ENCODE measurements around the gene LRP5.
"Not testable (repeated sequence)": the region's sequence is repeated elsewhere in the genome, so short reads cannot be mapped to it uniquely, and the experiment has no call there.

Gene LRP5

GRCh38 chr11:68471360-68472340 lies 159.3 kb downstream of the LRP5 start:
- no peak for DNase-seq

DNA sequence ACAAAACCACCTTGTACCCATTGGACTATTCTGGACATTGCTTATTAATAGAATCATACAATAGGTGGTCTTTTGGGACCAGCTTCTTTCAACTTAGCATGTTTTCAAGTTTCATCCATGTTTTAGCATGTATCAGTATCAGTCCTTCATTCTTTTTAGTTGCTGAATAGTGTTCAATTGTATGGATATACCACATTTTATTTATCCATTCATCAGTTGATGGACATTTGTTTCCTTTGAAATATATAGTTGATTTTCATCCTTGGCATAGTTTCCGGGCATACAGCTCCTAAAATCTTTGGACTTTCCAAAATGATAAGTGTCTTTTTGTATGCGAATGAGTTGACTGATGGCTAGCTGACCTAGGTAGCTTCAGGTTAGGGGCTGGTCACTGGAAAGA lies 160.4 kb downstream of the LRP5 start:
- no peak for DNase-seq

DNA sequence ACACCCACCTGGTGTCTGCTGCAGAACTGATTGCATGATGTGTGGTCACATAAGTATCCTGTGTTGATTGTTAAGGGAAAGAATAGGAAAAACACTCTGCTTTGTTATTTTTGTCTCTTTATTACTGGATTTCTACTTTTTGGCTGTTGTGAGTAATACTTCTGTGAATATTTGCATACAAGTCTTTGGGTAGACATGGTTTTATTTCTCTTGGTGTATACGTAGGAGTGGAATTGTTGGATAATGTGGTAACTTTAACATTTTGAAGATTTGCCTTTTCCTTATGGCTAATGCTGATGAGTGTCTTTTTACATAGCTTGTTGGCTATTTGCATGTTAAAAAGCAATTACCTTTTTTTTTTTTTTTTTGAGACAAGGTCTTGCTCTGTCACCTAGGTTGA lies 161.3 kb downstream of the LRP5 start:
- DNase-seq = no peak

DNA sequence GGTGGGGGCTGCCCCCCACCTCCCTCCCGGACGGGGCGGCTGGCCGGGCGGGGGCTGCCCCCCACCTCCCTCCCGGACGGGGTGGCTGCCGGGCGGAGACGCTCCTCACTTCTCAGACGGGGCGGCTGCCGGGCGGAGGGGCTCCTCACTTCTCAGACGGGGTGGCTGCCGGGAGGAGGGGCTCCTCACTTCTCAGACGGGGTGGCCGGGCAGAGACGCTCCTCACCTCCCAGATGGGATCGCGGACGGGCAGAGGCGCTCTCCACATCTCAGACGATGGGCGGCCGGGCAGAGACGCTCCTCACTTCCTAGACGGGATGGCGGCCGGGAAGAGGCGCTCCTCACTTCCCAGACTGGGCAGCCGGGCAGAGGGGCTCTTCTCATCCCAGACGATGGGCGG lies 163.2 kb downstream of the LRP5 start:
- DNase-seq = not testable (repeated sequence)

DNA sequence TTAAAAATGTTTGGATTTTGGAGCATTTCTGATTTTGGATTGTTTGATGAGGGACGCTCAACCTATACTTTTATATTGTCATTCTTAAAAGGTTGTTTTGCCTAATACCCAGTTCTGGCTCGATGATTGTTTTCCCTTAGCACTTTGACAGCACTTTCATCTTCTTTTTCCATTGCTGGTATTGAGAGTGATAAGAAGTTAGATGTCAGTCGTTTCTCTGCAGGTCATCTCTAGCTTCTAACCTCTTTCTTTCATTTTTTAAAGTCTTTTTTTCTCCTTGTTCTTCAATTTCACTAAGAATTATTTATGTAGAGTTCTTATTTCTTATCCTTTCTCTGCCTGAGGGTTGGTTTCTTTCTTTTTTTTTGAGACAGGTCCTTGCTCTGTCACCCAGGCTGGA lies 167.0 kb downstream of the LRP5 start:
- no peak for DNase-seq

- DNase-seq = no peak
Measured at GRCh38 chr11:68480193-68480592, 167.8 kb downstream of the LRP5 start.

GRCh38 chr11:68480852-68481510 lies 168.6 kb downstream of the LRP5 start:
- DNase-seq = no peak

- no peak for DNase-seq
Measured at GRCh38 chr11:68481579-68482240, 169.3 kb downstream of the LRP5 start.

- DNase-seq = no peak
Measured at GRCh38 chr11:68488623-68489022, 176.2 kb downstream of the LRP5 start.

DNA sequence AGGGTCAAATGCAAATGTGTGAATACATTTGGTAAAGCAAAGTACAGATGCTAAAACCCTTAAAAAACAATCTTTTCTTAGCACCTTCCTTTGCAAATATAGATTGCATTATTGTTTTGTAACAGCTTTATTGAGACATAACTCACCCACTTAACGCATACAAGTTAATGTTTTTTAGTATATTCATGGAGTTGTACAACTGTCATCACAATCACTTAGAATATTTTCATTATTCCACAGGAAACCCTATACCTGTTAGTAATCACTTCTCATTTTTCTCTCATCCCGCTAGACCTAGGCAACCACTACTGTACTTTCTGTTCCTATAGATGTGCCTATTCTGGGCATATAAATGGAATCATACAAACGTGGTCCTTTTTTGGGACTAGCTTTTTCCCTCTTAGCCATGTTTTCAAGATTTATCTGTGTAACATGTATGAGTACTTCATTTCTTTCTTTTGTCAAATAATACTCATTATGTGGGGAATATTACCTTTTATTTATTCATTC lies 182.9 kb downstream of the LRP5 start:
- no peak for DNase-seq

- no peak for DNase-seq
Measured at GRCh38 chr11:68495872-68496271, 183.5 kb downstream of the LRP5 start.

DNA sequence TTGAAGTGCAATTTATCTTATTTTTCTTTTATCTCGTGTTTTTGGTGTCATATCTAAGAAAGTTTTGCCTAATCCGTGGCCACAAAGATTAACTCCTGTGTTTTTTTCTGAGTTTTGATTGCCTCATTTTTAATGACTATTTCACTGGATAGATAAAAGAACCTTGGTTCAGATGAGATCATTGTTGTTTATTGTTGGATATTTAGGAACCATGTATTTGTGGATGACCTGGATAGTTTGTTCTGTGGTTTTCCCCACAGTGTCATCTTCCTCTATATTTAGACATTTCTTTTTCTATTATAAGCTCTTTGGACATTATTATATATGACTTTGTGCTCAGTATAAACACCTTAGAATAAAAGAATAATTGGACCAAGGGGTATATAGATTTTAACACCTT lies 185.4 kb downstream of the LRP5 start:
- no peak for DNase-seq

DNA sequence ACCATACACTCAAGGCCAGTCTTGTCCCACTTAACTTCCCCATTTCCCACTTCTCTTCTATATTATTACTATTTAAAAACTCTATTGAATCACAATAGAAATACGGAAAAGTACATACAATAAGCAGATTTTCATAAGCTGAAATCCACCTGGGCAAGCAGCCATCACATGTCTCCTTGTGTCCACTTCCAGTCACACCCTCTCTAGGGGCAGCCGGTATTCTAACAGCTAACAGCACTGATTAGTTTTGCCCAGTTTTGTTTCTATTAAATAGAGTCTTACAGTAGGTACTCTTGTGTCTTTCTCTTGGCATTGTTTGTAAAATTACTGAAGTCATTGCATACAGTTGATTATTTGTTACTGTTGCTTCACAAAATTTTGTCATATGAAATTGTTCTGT lies 185.9 kb downstream of the LRP5 start:
- no peak for DNase-seq

Data from NCI-H1694 (cell line).